ENCODE data around the gene MXD4.

MXD4 gene

DNA sequence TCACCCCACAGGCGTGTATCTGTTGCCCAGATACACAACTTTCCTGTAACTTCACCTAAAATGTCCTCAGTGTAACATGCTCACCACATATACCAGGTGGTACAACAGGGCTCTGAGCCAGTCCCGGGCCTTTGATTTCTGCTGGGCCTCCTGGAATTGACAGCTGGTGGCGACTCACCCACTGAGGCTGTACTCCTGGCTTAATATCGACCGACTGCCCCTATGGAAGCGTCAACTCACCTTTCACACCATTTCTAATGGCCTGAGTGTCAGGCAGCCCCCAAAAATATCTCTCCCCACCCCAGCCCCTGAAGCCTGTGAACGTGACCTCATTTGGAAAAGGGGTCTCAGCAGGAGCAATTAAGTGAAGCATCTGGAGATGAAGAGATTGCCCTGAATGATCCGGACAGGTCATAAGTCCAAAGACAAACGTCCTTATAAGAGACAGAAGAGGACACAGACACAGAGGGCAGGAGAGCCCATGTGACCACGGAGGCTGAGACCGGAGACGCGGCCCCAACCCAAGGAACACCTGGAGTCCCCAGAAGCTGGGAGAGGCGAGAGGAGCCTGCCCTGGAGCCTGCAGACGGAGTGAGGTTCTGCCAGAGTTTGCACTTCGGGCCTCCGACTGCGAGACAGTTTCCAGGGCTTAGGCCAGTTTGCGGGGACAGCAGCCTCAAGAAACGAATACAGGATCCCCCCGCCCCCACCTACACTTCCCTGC is 12.6 kb upstream of the MXD4 start:
- no peak for DNase-seq

DNA sequence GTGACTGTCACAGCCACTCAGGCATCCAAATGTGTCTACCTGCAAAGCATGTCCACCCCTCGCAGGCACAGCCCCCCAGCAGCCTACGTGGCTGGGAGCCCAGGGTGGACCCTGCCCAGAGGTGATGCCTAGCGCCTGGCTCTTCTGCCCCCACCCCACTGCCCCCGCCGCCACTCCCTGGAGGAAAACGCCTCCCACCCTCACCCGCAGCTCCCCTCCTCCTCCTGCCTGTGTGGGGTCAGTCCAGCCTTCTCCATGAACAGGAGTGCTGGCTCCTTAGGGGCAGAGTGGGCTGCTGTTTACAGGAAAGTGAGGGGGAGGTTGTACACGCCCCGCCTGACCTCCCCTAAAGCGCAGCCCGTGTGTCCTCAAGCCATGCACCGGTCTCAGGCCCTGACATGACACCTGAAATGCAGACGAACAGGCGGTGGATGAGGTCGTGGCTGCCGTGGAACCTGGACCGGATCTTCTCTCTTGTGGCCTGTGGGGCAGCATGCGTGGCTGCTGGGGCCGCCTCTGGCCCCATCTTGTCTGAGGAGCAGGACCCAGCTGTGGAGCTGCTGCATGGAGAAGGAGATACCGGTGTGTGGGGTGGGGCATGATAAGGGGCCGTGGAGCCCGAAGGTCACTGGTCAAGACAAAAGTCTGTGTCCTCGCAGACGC is 11.9 kb upstream of the MXD4 start:
- no peak for DNase-seq

DNA sequence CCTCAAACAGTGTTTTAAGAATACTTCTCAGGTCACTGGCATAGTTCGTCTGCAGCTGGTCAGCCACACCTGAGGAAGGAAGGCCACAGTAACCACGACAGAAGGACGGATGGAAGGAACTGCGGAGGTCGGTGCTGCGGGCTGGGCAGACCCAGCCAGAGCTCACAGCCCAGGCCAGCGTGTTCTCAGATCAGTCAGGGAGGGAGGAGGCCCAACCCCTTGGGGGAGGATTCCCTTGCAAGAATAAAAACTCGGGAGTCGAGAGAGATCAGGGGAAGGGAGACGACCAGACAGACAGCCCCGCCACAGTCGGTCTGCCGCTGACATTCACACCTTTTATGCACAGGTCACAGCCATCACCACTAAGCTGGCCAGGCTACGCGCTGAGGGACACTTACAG is 11.3 kb upstream of the MXD4 start:
- no peak for DNase-seq

DNA sequence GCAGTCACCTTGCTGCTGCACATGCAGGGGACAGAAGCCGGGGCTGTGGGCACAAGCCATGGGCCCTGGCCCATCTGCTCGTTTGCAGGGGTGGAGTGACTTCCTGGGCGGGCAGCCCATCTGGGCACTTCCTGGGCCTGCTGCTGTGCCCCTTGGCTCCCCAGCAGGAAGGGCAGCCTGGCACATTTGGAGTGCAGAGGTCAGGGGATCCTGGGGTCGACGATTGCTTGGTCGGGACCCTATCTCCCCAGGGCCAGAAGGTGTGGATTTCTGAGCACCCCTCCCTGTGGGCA is 10.9 kb upstream of the MXD4 start:
- DNase-seq, result no peak

DNA sequence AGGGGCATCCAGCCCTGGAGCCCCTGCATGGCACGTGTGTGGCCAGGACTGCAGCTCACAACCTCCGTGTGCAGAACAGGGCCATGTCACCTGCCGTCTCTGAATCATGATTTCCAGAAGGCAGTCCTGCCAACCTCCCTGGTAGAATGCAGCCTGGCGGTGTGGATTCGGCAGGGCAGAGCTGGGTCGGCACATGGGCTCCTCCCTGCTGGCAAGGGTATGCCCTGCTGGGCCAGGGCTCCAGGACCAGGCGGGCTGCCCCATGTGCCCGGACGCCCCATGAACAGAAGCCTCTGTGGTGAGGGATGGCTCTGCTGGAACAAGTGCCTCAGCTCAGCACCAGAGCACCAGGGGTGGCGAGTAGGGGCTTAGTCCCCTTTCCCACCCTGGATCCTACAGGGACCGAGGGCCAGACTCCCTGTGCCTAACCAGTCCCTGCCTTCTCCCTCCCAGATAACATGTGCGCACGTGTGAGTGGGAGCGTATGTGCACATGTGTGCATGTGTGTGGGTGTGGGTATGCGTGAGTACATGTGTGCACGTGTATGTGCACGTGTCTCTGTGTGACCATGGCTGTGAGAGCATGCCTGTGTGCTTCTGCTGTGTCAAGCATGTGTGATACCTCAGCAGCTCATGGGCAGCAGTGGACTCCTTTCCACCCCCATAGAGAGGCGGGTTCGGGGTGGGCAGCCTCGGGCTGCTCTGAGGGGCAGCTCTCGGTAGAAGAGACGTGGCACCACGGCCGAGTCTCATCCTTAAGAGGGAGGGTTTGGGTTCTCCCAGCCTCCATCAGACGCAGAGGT is 10.3 kb upstream of the MXD4 start:
- DNase-seq, result no peak

DNA sequence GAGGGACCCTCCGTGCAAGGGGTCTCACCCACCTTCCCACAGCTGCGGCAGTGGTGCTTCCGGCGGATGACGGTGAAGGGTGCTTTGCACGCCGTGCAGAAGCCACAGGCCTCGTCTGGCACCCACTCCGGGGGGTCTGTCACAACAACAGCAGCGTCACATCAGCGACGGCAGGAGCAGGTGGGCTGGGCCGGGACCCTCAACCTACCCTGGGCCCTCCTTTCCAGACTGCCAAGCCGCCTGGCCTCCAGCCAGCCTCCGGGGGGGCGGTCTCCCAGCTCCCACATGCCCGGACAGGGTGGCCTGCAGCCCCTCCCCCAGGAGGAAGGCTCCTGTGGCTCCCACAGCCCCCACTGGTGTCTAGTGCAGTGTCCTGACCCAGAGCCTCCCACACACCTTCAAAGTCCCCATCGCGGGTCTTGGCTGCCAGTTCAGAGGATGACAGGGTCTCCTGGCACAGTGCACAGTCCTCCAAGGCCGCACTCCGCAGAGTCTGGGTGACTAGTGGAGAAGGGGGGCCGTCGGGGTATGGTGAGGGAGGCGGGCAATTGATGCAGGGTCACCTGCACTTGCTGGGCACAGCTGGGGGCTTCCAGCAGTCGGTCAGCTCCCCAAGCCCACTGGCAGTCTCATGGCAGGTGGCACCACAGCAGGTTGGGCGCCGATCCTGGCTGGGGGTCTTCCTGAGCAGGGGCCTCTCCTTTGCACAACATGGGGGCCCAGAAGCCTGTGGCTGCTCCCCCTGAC is 9.5 kb upstream of the MXD4 start:
- DNase-seq, result no peak

DNA sequence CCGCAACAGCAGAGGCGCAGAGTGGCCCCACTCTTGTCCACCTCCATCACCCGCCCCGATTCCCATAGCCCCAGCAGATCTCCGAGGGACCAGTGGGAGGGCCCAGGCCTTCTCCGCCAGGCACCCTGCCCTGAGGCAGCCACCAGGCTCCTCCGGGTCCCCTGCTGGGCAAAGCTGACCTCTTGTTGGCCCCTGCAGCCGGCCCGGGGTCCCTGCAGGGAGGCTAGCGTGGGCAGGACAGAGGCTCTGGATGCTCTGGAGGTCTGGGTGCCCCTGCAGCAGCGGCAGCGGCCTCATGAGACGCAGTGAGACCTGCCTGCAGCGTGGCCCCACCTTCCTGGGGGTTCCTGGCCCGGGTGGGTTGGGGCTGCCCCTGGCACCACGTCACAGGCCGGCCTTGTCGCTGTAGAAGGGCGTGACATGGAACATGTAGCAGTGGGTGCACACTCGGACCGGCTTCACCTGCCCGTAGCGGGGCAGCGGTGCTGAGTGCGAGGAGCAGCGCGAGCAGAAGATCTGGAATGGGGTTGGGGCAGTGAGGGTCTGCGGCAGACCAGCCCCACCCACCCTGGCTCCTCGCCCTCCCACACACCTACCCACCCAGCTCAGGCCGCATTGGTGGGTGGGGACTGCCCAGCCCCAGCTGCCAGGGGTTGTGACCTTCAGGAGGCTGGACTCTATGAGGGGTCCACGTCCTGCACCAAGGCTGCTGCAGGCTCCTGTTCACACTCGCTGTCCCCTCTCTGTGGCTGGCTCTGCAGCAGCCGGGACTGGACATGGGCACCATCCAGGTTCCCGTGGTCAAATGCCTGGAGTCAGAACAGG is 8.6 kb upstream of the MXD4 start:
- no peak for DNase-seq

DNA sequence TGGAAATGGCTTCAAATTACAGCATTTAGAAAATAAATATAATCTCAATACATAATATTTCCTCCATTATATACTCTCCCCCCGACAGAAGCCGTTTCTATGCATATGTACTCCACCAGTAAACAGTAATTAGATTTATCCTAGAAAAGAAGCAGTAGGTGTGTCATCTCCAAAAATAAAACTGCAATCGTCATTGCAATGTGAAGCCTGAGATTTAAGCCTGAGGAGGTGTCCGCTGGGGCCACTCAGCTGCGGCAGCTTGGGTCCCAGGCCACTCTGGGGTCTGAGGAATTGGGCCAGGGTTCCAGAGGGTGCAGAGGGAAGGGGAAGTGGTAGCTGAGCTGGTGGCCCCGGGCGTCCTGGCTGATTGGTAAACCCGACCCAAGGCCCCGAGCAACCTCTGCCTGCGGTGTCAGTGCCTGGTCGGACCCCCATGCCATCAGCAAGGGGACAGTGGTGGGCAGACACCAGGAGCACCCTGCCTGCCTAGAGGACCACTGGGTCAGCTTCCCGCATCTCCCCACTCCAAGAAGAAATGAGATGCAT is 7.8 kb upstream of the MXD4 start:
- DNase-seq, result no peak

DNA sequence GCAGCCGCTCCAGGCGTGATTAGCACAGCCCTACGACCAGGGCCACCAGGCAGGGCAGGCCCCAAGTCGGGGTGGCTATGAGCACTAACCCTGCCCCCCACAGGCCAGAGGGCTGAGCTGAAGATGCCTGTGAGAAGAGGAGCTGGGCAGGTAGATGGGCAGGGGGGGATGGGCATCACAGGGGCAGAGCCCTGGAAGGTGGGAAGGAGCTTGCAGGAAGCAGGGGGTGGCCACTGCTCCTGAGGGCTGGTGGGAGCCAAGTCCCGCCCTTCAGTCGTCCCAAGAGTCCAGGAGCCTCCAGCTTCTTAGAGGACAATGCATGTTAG is 7.3 kb upstream of the MXD4 start:
- no peak for DNase-seq

DNA sequence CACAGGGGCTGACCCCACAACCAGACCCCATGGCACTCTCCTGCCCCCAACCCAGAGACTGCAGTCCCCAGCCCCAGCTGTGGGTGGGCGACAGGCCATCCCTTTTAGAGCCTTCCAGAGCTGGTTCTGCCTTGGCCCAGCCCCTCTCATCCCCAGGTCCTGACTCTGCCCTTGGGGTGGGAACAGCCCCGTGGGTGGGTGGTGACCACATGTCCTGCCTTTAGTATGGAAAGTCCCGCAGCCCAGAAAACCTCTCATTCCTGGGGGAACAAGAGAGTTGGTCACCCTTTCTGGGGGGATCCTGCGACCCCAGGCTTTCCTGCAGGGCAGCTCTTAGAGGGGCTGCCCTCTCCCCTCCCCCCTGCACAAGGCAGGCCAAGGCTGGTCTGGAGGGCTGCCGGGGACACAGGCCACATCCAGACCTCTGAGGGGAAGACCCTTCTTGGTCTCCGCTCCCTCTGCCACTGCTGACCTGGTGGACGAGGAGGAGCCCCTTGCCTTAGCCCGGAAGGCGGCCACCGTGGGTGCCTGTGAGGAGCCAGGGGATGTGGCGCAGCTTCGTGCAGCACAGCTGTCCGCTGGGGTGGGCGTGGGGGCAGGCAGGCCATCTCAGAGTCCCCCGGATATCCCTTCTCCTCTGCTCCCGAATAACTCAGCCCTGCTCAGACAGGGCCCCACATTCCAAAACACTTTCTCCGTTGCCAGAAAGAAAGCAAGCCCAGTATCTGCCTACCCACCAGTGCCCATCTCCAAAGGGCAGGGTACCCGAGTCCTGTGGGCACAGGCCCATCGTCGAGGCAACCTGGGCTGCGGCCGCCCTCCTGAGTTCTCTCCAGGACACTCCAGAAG is 6.7 kb upstream of the MXD4 start:
- no peak for DNase-seq

DNA sequence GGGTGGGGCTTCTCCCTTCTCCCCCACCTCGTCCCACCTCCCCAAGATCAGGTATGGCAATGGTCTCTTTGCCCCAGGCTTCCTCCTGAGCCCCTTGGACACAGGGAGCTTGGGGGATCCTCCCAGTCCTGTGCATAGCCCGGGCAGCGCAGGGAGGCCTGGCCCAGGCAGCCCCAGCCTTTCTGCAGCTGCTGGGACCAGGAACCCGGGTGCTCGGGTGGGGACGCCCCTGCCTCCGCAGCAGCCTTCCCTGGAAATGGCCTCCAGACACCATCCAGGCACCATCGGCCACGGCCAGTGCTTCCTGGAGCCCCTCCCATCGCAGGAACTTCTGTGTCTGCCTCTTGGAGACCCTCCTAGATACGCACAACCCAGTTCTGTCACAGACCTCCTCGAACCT is 5.9 kb upstream of the MXD4 start:
- DNase-seq, result no peak

DNA sequence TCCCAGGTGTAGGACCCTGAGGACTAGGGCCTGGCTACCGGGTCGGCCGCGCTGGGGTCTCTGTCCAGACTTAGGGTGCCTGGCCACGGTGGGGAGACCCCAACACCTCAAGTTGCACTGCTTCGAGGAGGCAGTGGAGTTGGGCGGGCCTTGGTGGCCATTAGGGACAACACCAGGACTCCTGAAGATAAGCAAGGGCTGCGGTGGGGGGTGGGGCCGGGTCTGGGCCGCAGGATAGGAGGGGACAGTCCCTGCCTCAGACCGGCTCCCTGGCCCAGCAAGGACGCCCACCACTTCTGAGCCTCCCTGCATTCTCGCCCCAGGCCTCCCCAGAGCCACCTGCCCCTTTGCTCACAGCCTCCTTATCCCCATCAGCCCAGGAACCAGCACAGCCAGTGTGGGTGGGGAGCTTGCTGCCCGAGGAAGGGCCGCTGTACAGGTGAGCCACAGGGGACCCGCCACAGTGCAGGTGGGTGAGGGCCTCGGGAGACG is 5.5 kb upstream of the MXD4 start:
- DNase-seq, result no peak

DNA sequence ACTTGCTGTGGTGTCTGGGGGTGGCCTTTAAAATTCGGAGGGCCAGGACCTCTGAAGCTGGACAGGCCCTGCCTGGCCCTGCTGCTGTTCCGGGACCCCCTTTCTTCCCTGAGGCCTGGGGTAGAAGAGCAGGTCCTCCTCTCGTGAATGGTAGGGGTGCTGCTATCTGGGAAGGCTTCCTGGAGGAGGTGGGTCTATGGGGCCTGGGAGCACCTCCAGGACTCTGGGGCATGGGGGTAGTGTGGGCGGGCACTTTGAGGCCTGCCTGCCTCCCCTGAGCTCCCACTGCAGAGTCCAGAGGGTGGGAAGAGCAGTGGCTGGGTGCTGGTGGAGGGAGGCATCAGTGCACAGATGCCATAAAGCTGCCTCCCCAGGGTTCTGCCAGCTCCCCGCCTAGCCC is 4.9 kb upstream of the MXD4 start:
- no peak for DNase-seq

DNA sequence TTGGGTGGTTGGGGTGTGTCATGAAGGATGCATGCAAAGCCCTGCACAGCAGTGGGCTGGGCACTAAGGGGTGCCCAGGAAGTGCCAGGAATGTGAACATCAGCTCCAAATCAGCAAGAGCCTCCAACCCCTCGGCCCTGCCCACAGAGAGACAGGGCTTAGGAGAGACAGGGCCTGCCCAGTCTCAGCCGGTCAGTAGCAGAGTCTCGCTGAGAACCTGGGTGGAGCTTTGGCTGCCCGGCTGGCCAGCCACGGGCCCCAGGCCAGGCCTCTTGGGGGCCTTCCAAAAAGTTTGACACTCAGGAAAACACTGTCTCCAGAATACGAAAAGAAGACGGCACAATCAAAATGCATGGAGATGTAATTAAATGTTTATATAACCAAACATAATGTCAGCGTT is 4.3 kb upstream of the MXD4 start:
- no peak for DNase-seq

DNA sequence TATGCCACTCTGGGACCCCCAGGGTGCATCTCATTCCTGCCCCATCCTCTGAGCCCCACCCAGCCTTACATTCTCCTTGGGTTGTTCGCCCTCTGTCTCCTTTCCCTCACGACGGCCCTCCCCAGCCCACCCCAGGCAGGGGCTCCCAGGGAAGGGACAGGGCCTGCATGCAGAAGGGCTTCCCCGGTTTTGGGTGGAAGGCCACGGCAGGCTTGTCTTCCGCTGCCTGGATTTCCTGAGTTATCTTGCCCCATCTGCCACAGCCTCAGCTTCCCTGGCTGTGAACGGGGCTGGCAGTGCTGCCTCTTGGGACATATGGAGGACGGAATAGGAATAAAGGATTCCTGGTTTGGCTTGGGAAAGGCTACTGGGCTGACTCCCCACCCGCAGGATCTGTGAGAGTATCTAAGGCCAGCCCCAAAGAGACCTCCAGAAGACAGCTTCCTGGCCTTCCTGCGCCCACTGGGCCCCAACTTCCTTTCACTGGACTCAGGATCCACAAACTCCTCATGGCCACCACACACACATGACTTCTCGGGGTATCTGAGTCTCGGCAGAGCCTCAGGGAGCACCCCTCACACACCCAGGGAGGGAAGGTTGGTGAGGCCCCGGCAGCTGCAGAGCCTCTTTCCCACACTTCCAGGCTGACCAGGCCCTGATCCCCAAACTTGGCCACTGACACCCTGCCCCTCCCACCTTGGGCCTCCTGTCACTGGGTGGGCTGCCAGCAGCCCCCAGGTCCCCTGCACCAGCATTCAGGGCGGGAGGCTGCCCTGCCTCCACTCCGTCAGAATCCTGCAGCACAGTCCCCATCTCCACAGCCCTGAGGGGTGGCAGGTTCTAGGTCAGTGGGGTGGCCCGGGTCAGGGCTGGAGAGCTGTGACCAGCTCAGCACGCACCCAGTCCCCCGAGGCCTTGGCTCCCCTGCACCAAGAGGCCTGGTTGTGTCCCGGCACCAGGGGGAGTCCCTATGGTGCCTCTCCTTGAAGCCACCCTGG is 3.5 kb upstream of the MXD4 start:
- no peak for DNase-seq

DNA sequence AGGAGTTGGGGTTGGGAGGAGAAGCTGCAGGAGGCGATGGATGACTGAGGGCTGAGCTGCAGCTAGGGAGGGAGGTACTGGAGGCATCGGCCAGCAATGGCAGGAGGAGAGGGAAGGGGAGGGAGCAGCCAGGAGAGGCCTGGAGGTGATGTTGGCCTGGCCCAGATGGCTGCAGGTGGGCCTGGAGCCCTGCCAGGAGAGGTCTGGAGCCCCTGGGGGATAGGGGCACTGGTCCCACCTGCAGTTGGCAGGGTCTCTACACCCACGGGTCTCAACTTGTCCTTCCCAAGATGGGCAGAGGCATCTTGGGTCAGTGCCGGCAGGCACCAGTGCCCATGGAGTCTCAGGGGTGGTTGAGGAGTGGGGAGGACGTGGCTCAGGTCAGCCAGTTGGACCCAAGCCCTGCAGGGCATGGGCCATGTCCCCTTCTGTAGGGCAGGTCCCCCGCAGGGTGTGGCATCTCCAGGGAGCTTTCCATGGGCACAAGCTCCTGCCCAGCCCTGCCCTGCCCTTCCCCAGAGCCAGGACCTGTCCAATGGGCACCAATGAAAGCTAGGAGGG is 2.7 kb upstream of the MXD4 start:
- DNase-seq, result no peak

DNA sequence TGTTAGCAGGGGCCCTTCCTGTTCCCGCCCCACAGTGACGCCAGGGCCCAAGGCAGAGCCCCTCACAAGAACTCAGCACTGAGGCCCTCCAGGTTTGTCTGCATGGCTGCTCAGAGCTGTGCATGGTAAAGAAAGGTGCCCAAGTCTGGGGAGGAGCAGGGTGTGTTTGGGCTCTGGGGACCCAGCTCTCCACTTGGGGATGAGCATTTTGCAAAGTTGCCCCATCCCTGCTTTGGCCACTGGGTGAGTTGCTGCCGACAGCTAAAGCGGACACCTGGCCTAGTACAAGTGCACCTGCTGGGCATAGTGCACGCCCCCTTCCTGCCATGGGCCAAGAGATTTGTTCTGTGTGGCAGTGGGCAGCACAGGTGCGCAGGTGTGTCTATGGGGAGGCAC is 2.0 kb upstream of the MXD4 start:
- no peak for DNase-seq

DNA sequence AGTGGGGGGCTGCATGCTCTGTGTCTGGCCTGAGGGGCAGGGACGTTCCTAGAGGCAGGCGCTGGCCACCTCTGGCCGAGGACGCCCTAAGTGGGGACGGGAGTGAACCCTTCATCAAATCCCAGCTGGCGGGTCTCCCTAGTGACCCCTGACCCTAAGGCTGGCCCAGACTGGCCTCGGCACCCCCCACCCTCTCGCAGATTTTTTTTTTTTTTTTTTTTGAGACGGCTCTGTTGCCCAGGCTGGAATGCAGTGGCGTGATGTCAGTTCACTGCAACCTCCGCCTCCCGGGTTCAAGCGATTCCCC is 988 bp upstream of the MXD4 start:
- DNase-seq, result no peak

DNA sequence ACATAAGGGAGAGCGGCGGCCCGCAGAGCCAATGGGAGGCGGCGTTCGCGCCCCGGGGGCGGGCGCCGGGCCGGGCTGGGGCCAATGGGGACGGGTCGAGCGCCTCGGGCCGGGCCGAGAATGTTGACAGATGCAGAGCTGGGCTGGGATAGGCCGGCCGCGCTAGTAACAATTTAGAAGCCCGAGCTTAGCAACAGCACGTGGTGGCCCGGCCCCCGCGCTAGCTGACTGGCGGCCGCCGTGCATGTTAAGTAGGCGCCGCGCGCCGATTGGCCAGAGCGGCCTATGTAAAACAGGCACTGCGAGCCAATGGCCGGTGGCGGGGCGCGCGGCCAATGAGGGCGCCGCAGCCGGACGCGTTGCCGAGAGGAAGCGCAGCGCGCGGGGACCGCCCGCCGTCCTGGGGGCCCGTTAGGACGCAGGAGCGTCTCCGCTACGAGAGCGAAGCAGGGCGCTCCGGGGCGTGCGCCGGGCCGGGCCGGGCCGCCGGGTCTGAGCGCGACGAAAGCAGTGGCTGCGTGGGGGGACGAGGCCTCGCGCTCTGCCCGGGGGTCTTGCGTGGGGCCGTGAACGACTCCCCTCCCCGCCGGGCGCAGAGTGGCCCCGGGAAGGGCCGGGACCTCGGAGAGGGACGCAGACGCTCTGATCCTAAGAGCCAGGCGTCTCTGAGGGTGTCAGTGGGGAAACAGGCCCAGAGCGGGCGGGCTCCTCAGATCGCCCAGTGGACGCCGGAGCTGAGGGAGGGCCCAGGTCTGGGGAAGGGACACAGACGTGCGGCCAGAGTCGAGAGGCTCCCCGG is 435 bp upstream of the MXD4 start:
- DNase-seq, result peak; percentile 89 to 94
